ENCODE results near the gene HOXA3.

The HOXA3 gene

DNA sequence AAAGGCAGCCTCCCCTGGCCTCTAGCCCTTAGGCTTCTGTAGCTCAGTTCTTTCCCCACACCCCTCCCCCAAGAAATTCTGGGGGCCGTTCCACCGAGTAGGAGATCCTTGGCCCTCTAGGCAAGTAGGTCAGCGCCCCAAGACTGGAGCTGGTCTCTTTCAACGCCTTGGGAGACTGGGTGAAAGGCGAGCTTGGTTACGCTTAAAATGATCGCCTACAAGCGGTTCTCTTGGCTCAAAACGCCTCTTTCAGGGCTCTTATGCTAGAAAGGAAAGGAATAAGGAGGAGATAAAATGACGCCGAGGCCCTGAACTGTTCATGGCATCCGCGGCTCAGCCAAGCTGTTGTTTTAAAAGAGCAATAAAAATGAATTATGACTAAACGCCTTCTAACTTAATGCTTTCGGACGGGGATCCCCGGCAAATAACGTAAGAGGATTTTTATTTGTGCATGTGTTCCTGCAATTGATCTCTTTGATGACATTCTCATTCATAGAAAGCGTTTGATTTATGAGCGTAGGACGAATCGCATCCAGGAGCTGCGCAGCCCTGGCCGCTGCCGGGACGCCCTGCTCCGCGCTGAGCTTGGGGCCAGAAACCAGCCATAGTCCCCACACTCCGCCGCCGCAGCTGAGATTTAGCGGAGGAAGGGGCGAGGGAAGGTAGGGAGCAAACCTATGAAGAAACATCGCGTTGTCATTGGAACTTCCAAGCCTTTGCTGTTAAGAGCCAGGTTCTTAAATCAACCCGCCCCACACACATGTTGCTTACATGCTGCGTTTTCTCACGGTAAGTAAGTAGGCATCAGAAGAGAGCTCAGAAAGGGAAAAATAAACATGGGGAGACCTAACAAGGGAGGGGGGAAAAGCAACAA, 53.6 kb downstream of the HOXA3 start:
- no peak for DNase-seq

DNA sequence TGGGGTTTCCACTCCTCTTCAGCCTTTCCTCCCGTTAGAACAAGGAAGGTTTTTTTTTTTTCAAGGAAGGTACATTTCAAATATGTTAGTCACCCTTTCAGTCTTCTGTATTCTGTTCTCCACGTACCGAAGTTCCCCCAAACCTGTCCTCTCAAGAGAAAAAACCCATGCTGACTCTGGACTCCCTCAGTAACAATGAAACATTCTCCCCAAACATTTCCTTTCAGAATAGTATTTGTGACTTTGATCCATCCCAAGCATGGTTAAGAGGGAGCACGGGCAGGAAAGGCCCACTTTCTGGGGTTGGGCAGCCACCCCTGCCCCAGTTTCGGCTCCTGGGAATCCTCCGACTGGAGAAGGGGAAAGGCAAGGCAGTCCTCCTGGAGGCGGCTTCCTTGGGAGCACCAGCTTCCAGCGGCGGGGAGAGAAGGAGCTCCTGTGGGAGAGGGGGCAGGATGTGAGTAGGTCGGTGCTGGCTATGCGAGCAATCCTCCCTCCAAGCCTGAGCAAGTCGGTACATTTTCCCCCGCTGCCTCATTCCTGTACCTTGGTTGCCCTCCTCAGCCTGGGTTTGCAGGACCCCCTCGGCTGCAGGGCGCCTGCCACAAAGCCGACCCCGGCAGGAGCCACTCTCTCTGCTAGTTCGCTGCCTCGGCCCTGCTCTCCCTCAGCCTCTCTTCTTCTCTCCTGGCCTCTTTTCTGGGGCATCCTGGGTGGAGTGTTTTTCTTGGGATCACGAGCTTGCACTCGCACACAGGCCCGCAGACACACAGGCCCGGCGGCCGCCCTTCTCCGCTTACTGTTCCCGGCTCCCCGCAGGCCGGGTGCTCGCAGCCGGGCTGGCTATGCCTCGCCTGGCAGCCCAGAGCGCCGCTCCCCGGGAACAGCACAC, 54.5 kb downstream of the HOXA3 start:
- peak in 1 of 2 experiments; percentile 43 for DNase-seq

DNA sequence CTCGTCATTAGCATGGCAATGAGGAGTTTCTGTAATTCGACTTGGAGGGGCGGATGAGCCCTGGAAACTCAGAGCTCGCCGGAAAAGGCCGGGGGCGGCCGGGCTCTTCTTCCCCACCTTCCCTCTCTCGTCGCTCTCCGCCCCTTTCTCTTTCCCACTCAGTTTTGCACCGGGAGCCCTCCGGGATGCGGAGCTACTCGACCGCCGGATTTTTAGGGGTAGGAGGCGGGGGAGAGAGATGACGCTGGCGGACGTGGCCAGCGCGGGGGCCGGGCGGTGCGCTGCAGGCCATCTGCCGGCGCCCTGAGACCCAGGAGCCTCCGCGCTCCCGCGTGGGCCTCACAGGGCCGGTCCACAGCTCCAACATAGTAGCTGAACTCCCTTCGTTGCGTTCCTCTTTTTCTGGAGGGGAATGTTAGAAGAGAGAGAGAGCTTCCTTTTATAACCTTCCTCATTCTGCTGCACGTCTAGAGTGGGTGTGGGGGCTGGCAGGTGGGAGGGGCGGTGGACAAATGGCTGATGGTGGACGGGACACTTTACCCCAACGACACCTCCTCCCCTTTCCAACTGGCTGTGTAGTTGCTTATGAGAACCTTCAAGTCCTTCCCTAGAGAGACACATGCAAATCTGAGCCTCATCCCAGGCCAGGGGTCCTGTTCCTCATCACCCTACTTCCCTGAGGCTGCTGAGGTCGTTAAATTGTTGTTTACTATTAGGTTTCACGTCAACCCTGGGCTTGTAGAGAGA, 55.4 kb downstream of the HOXA3 start:
- peak; percentile 46 to 50 for DNase-seq

DNA sequence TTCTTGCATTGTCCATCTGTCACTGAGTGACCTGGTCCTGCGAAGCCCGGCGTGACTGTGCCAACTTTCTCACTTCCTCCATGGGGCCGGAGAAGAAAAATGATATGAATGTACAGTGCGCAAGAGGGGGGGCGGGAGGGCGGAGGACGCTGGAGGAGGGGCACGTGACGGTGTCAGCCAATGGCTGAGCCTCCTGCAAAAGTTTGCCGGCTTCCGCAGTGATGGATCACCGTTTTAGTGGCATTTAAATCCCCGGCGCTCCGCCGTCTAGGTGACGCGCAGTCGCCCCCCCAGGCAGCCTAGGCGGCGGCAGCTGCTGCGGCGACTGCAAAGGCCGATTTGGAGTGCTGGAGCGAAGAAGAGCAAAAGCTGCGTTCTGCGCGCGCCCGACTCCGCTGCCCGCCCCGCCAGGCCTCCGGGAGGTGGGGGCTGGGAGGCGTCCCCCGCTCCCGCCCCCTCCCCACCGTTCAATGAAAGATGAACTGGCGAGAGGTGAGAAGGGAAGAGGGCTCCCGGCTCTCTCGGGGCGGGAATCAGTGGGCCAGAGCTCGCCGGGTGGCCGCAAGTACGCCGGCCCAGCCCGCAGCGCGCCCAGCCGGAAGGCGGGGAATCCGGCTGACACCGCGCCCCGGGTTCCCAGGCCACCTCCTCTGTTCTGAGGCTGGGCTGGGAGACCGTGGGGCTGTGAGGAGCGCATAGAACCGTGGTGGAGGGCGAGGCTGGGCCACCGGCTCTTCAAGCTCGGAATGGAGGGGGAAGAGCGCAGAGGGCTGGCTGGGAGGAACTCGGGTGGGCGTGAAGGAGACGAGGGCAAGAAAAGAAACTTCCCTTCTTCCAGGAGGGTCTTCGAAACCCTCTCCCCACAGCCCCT, 56.3 kb downstream of the HOXA3 start, which contains the start of gene HOXA1:
Gene HOXA1 (minus strand): TSS at position 104 of the 871 bp plus-strand sequence. CDS start 88 bp downstream, at position 16.
- DNase-seq, result peak; percentile 93 to 95

DNA sequence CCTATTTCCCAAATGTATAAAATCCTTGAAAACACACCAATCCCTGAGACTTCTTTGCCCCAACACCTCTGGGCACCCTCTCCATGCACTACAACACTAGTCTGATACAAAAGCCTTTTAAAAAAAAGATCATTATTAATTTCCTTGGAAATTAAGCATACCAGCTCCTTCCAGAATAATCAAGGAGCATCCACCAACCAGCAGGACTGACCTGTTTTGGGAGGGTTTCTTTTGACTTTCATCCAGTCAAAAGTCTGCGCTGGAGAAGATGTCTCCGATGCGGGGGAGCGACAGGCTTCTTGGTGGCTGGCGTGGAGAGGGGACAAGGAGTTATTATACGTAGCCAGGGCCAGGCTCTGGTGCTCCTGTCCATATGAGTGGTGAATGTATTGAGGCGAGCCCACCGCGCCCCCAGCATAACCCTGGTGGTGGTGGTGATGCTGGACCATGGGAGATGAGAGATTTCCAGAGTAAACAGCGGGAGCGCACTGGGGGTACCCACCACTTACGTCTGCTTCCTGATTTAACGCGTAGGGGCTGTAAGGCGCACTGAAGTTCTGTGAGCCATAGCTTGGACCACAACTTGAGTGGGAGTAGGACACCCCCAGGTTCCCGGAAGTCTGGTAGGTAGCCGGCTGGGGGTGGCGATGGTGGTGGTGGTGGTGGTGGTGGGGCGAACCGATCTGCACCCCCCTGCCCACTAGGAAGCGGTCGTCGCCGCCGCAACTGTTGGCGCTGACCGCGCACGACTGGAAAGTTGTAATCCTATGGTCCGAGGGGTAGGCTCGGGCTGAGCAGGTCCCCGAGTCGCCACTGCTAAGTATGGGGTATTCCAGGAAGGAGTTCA, 57.1 kb downstream of the HOXA3 start:
- no peak for DNase-seq

DNA sequence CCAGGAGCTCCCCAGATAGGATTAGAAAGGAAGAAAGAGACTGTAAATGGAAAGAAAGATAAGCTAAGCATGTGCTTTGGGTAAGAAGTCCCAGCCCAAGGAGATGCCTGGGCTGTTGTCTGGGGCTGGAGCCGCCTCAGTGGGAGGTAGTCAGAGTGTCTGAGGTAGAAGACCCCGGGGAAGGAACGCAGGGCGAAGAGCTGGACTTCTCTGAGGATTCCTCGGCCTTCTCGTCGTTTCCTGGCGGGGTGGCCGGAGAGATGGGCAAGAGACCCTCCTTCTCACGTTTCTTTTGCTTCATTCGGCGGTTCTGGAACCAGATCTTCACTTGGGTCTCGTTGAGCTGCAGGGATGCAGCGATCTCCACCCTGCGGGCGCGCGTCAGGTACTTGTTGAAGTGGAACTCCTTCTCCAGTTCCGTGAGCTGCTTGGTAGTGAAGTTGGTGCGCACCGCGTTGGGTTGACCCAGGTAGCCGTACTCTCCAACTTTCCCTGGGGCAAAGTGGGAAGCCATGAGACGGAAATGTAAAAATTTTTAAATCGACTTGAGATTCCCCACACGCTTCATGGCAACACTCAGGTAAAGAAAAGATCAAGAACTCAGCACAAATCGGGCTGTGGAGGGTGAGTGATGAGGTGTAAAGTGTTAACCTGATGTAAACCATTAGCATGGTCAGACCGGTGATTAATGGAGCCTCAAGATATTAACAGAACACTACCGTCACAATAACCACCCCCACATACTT, 57.9 kb downstream of the HOXA3 start:
- no peak for DNase-seq

DNA sequence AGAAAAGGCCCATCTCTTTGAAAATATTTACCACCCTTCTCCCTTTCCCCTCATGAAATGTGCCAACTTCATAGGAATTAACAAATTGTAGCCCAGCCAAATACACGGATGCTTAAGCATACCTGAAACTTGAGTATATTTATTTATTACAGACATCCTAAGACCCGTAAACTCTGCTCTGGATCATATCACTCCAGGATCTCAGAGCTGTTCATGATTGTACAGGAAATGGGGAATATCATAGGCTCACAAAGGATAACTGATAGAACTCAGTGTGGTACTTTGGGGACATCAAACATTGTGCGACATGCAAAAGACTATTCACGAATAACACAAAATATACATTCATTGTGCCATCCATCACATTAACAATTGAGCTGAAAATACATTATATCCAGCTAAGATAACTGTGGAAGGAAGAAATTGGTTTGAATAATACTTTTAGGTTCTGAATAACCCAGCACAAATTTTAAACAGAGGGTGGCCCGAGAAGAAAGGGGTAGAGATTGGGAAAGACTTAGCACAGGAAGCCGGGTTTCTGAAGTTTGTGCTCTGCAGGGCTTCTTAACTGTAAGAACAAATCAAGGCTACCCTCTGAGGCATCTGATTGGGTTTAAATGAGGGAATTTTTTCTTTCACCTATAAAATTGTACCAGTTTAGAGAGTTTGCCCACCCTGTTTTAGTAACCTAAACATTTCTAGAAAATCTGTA, 59.0 kb downstream of the HOXA3 start:
- no peak for DNase-seq

DNA sequence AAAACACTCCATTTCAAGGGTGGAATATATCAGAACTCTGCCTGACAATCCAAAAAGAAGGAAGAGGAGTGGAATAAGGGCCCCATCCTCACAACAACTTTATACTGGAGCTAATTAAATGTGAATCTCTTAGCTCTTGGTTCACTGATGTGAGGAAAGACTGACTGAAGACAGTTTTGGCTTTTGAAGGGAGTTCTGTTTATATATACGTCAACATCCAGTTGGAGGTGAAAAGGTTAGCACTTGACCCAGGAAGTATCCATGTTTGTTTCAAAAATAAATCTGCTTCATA, 59.6 kb downstream of the HOXA3 start:
- DNase-seq, result no peak

DNA sequence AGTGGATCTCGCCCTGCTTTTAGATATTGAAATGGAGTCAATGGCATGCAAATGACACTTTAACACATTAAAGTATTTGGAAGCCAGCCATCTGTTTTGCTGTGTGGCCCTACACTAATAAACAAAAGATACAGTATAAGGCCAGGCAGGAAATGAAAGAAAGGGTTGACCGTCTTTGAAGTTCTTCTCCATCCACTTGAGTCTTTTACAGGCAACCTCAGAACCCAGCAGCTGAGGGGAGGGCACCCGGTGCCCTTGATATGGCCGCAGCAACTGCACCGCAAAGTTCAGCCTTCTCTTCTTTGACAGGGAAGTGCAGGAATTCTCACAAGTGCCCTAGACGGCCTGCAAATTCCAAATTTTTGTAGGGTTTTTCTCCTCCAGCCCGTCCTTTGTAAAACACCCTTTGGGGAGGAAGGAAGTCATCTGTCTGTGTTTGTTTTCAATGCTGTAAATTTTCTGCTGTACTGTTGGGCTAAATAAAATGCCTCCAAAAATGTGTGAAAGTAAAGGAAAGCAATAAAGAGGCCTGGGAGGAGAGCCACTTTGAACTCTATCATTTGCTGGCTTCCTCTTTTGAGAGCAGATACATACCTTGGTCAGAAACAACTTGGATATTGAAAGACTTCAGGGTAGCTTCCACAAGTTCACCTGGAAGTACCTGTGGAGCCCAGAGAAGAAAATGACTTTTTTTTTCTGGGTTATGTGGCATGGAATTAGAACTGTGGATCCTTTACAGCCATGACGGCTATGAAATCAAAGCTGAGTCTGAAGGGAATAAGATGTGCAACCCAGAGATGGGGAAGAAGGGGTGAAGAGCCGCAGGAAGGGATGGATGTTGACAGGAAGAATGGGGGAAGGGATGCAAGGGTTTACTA, 60.2 kb downstream of the HOXA3 start:
- DNase-seq, result no peak

DNA sequence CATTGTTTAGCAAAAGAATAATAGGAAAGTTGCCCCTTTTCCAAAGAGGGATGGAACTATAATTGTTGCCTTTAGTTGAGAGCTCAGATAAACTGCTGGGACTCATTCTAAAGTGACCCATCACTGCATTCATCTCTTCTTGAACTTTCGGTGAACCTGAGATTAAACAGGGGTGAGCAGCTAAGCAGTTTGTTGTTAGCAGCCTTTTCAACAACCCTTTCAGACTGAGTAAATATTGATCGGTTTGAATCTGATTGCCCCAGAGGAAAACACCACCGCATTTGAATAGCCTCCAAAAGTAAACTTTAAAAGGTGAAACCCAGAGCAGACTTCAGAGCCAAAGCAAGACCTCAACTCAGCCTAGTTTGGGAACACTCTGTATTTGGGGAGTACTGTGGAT, 61.3 kb downstream of the HOXA3 start:
- peak in 1 of 2 experiments; percentile 44 for DNase-seq

DNA sequence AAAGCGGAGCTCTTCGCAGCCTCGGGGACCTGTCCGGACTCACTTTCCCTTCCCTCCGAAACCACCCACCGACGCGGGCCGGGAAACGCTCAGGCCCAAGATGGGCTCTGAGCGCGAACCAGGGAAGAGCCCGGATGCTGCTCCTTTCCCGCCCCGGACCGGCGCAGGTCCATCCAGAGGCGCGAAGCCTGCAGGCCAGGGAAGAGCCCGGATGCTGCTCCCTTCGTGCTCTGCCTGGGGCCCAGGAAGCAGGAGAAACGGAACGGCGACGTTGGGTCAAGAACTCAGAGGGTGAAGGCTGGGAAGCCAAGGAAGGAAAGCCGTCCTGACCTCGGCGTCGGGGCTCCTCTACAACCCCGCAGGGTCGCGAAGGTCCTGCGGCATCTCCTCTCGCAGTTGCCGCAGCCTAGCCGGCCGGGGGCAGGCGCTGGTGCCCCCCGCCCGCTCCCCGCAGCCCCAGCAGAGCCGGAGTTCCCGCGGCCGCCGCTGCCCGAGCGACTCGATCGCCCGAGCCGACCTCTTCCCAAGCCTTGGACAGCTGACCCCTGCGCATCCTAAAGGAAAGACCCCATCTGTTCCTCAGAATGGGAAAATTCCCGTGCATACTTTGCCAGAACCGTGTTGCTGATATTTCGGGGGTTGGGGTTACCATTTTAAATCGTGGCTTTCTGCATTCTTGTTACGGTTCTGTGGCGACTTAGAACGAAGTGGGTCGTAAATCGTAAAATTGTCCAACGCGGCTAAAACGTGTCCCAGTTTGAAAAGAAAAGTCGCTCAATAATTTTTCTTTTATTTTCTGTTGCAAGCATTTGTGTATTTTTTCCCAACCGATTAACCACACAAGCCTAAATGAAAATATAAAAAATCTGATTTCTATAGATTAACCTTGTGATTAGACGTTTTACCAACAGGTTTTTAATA, 64.1 kb downstream of the HOXA3 start:
- DNase-seq, result no peak

DNA sequence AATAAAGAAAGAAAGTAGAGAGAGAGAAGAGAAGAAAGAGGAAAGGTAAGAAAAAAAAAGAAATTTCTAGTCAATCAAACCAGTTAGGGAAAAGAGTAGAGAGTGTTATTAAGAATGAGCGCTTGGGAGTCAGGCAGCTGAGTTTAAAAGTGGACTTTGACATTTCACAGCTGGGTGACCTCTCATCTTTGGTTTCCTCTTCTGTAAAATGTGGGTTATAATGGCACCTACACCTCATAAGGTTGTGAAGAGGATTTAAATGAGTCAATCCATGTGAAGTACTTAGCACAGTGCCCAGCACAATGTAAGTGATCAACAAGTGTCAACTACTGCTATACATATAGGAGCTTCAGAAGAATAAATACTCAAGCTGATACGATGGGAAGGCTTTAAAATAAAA, 68.7 kb downstream of the HOXA3 start:
- DNase-seq, result no peak

DNA sequence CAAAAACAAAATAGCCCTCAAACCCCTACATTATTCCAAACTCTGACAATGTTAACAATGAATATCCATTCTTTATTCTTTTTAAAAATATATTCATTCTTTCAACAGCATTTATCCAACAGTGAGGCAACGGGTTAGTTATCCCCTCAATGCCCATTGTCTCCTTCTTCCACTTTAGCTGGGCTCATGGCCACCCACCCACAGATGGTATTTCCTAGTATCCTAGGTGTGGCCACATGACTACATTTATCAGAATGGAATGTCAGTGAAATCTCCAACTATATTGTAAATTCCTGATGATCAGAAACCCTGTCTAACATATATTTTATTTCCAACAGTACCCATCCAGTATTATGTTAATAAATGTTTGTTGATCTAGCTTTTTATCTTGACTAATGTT, 70.2 kb downstream of the HOXA3 start:
- no peak for DNase-seq

DNA sequence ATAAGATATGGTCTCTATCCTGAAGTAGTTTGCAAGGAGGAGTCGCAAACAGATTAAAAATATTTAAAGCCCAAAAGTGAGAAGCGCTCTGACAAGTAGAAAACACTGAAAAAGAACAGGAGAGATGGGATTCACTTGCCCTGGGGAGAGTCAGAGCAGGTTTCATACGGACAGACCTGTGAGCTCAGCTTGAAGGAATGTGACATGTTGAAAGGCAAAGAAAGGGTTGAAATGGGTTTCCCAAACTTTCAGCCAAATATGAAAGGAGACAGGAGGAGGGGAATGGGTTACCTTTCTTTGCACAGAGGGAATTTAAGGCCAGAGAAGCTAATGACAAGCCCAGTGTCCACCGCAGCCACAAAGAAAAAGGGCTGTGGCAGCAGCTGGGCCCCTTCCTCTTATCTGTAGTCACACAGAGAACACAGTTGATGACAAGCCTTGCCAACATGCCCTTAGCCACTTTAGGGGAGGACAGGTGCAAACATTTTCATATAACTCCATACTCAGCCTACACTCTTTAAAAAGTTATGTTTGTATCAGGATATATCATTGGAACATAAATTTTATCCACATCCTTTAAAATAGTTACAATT, 71.4 kb downstream of the HOXA3 start:
- DNase-seq, result no peak

DNA sequence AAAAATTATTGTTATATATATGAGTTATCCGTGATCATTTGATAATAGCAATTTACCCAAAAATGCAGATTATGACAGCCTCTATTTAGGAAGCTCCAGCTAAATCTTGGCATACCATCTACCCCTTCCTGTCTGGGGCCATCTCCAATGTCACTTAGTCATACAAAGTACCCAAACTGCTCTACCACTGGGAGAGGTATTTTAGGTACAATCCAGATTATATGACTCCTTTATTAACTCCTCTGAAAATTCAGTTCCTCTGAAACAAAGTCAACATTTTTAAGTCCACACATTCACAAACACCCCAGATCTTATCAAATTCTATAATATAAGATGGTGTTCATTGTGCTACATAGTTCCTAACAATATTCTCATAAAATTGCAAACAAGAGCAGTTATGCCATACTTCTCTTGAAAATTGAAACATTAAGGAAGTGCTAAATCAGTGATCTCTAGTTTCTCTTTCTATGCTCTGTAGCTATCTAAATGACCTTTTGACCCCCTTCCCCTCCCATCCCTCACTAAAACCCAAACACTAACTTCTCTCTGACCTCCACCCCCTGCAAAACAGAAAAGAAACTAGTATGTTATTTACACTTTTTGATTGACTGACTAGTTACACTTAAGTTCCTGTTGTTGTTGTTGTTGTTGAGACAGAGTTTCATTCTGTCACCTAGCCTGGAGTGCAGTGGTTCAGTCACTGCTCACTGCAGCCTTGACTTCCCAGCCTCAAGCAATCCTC, 73.0 kb downstream of the HOXA3 start:
- no peak for DNase-seq

DNA sequence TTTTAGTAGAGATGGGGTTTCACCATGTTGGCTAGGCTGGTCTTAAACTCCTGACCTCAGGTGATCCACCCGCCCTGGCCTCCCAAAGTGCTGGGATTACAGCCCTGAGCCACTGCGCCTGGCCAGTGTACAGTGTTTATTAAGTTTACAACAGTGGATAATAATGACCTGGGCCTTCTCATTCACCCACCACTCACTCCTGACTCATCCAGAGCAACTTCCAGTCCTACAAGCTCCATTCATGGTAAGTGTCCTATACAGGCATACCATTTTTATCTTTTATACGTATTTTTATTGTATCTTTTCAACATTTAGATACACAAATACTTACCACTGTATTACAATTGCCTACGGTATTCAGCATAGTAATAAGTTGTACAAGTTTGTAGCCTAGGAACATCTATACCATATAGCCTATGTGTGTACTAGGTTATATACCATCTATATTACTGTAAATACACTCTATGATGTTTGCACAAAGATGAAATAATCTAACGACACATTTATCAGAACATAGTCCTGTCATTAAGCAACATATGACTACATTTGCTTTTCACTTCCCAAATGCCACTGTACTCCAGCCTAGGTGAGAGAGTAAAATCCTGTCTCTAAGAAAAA, 73.7 kb downstream of the HOXA3 start:
- no peak for DNase-seq

All from NCI-H2081 (cell line).